Activated naive CD4-positive, alpha-beta T cell treated with anti-CD3 and anti-CD28 coated beads, Interleukin-2, amount 50 U/mL, for 16 hours (primary cell): Measurements from ENCODE around the gene SLC2A1.

Experiments used
- DNase-seq: peaks from one replicate; pipeline ENCODE4 v3.0.0-alpha.2; 2020

Gene SLC2A1

DNA sequence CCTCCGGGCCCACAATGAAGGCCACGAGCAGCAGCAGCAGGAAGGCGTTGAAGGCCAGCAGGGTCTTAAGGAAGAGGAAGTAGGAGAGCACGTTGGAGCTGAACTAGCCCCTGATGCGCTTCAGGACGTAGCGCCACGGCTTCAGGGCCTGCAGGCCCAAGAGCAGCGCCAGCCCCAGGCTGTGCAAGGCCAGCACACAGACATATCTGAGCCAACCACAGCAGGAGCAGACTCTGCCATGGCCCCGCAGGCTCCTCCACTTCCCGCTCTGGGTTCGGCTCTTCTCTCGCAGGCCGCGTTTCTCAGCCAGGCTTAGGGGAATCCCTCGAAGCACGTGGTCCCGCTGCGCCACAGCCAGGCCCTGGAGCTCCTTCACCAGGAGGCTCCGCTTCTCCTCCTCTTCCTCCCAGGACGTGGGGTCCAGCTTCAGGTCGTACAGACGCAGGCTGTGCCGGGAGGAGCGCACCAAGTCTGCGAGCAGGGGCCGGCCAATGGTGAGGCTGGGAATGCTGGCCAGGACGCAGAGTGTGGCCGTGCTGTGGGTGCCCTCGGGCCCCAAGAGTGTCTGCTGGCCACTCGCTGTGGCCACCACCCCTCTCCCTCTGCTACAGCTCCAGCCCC, 70.5 kb downstream of the SLC2A1 start:
- DNase-seq: no peak

DNA sequence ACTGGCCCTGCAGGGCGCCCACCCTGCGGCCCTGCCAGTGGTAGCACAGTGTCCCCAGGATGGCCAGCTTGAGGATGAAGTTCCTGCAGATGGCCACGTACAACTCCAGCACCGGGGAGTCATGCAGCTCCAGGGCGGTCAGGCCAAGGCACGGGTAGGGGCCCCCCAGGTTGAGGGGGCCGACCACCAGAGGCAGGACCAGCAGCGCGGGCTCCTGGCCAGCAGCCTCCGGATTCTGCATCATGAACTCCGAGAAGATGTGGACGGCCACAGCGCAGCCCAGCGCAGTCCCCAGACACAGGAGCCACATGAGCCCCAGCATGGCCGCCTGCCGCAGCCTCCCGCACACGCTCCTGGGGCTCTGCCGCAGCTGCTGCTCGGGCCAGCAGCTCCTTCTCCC, 71.3 kb downstream of the SLC2A1 start:
- no peak for DNase-seq

DNA sequence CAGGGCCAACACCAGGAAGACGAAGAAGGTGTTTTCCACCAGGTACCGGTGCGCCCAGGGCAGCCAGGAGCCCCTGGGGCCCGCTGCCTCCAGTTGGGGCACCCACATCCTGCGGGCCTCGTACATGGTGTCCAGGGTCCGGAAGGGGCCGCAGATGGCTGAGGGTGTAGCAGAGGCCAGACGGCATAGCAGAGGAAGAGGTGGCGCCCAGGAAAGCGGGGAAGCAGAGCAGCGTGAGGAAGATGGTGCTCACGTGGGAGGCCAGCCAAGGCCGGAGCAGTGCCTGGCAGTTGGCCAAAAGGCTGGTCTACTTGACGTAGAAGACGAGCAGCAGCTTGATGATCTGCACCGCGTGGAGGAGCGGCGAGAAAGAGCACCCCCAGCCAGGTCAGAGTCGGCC, 71.9 kb downstream of the SLC2A1 start:
- no peak for DNase-seq

DNA sequence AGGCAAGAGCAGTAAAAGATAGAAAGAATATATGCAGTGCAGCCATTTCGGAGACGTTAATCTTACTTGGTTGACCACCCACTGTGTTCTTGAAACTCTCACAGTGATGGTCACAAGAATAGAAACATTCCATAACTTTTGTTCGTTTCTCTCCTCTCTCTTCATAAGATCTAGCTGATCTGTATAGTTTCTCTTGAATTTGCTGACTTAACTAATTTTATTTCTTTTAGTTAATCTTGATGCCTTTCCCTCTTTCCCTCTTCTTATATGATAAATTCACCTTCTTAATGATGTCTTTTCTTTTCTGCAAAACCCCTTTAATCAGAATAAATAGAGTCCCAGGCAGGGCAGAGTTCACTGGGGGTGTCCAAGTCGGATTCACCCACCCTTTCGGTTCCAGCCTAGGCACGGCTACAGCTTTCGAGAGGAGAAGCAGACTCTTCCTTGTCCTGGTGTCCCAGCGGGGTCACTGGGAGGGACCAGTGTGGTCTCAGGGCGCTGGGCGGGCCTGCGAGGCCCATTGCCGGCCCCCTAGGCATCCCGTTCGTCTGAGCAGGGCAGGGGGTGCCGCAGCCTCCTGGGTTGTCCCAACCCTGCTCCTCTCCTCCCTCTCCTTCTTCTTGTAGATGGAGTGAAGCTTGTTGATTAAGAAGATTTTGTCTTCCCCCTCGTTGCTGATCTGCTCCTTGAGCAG, 72.5 kb downstream of the SLC2A1 start:
- DNase-seq: no peak

GRCh38 chr1:42880384-42880783, 78.3 kb downstream of the SLC2A1 start:
- DNase-seq: no peak

DNA sequence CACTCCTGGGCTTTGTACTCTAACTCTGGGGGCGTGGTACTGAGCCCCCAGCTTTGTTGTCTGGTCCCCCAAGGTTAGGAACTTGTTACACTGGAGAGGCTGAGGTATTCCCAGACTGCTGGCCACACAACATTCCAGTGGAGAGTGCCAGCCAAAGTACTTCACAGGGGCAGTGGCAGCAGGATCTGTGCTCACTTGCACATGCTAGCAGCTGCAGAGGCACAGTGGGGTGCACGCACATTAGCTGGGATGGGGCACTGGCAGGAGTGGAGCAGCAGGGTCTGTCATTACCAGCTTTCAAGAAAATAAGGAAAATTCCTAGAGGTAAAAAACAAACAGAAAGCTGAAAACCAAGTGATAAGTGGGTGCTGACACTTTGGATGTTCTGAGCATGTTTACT, 81.3 kb downstream of the SLC2A1 start:
- DNase-seq: no peak

DNA sequence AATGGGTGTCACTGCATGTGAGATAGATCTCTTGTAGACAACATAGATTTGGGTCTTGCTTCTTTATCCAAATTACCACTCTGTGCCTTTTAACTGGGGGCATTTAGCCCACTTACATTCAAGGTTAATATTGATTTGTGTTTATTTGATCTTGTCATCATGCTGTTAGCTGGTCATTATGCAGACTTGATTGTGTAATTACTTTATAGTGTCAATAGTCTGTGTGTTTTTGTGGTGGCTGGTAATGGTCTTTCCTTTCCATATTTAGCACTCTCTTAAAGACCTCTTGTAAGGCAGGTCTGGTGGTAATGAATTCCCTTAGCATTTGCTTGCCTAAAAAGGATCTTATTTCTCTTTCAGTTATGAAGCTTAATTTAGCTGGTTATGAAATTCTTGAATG, 82.7 kb downstream of the SLC2A1 start:
- DNase-seq: no peak
